Adrenal gland (tissue), 12 donors: ENCODE results near the gene OR51B4. TPM values are rescaled to one million over a fixed set of nuclear protein-coding genes. Genes with fewer than 3 reads are reported as not detected.
"Not testable (repeated sequence)": the region's sequence is repeated elsewhere in the genome, so short reads cannot be mapped to it uniquely, and the experiment has no call there.

Experiments
- DNase-seq, 7 donors: peaks; one replicate each; pipeline ENCODE4 v3.0.0-alpha.2; 2019 to 2020
- H3K27ac ChIP-seq, 5 donors: fragments of 200-600 bp; sonication (generic) in 4 of 5; 1 replicate in 3 of 5; 2 replicates in 2 of 5; pipeline versions ENCODE4 v1.5.1 to v1.8.0; 2016 to 2020; ENCODE audit warnings: mild to moderate bottlenecking in 1 of 5
- H3K27me3 ChIP-seq: fragments of 200-600 bp; 2 replicates; pipeline ENCODE4 v1.8.0; 2021
- H3K36me3 ChIP-seq, 2 donors: fragments of 200-600 bp; replicated peaks in 1 of 2; 1 replicate in 1 of 2; 2 replicates in 1 of 2; pipeline versions ENCODE4 v1.5.1 to v1.8.0; 2018 to 2022
- H3K4me1 ChIP-seq, 2 donors: fragments of 200-600 bp; replicated peaks in 1 of 2; 1 replicate in 1 of 2; 2 replicates in 1 of 2; pipeline versions ENCODE4 v1.5.1 to v1.8.0; 2018 to 2021
- H3K4me3 ChIP-seq, 4 donors: fragments of 200-600 bp; sonication (generic) in 3 of 4; one replicate each; pipeline ENCODE4 v1.5.1; 2016 to 2018
- H3K9me3 ChIP-seq, 3 donors: fragments of 200-600 bp; sonication (generic) in 1 of 3; replicated peaks in 1 of 3; 1 replicate in 2 of 3; 2 replicates in 1 of 3; pipeline versions ENCODE4 v1.5.1 to v1.8.0; 2016 to 2021
- POLR2A ChIP-seq, 2 donors: fragments of 450-650 bp; IDR thresholded peaks; one replicate each; pipeline ENCODE4 v1.6.1; 2017; ENCODE audit warnings: antibody characterized with exemption in 2 of 2, mild to moderate bottlenecking in 2 of 2, moderate library complexity in 1 of 2
- WGBS, 4 donors: extraction: QIAGEN DNeasy Blood & Tissue Kit in 2 of 4; methylation state at CpG; one replicate each; pipeline versions ENCODE4 v1.1.5 to v1.1.7; 2013 to 2017; 5-methylcytosine and 5-hydroxymethylcytosine counted together
- intact Hi-C, 2 donors: fragments of 100-400 bp; cut with DNase I; formaldehyde crosslinking; loops; one replicate each; pipeline versions ENCODE4 v1.14.1 to v1.15.0; 2022 to 2023
- polyA plus RNA-seq, 3 donors: library from polyadenylated mRNA; stranded (reverse); fragments of 200-250 nt in 2 of 3; fragments of 350-450 nt in 1 of 3; fragmentation: Illumina TruSeq in 1 of 3; extraction: RNeasy Lipid Tissue Mini Kit (QIAGEN cat#74804) in 1 of 3; gene quantifications; one replicate each; pipeline ENCODE4 v1.2.3, GENCODE V29; 2013 to 2014
- total RNA-seq, 9 donors: library from RNA; depleted of rRNA in 4 of 9; stranded (reverse); fragments of >200 nt in 4 of 9; fragments of 120-200 nt in 1 of 9; fragmentation: NEBNext Ultra II Directional in 1 of 9; extraction: Animal tissue kit (Norgen Biotek cat#: 25700) in 1 of 9; gene quantifications; one replicate each; pipeline versions ENCODE4 v1.1.0 to v1.2.4, GENCODE V29; 2013 to 2023
- TF ChIP-seq, protein P1 (sequence below), 6 experiments: fragments of 450-650 bp in 4 of 6; fragments of 200-600 bp in 2 of 6; sonication (generic) in 1 of 6; IDR thresholded peaks; 1 replicate in 5 of 6; 2 replicates in 1 of 6; pipeline versions ENCODE4 v1.5.1 to v1.8.0; 2016 to 2021; ENCODE audit warnings: antibody characterized with exemption in 6 of 6, mild to moderate bottlenecking in 2 of 6, moderate library complexity in 1 of 6
- donor health status: healthy with polysubstance abuse.
- donor health status: Bipolar disorder and iron deficiency.
- donor health status: DM: yes; HTN: yes; CAD: no.
- donor health status: DM: no; HTN: no; CAD: no.
- donor health status: DM: no; HTN: no; CAD: no.
- donor health status: DM: yes; HTN: yes; CAD: no.

The OR51B4 gene
- total and polyA plus RNA-seq, 12 donors, result 0.28 to 0.78 (median 0.34) TPM; not detected in 9

DNA sequence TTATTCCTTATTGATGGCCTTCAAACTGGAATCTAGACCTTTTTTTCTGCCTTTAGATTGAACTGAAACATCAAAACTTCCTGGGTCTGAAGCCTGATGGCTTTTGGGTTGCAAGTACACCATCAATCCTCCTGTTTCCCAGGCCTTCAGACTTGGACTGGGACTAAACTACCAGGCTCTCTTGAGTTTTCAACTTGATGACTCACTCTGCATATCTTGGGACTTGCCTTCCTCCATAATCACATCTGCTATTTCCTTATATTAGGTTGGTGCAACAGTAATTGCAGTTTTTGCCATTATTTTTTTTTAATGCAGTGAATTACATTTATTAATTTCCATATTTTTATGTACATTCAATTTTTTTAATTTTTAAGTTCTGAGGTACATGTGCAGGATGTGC, 34.6 kb upstream of the OR51B4 start:
- no peak for DNase-seq
- Histone ChIP-seq H3K36me3 (no peaks in the 10 kb centered on the region), H3K27ac (no peak overlapping the region), H3K9me3 (no peaks in the 10 kb centered on the region), H3K4me1 (no peaks in the 10 kb centered on the region), H3K27me3 (no peaks in the 10 kb centered on the region), H3K4me3 (no peak overlapping the region)
- intact Hi-C loops, result no loop called here
- TF ChIP-seq, protein P1, sequence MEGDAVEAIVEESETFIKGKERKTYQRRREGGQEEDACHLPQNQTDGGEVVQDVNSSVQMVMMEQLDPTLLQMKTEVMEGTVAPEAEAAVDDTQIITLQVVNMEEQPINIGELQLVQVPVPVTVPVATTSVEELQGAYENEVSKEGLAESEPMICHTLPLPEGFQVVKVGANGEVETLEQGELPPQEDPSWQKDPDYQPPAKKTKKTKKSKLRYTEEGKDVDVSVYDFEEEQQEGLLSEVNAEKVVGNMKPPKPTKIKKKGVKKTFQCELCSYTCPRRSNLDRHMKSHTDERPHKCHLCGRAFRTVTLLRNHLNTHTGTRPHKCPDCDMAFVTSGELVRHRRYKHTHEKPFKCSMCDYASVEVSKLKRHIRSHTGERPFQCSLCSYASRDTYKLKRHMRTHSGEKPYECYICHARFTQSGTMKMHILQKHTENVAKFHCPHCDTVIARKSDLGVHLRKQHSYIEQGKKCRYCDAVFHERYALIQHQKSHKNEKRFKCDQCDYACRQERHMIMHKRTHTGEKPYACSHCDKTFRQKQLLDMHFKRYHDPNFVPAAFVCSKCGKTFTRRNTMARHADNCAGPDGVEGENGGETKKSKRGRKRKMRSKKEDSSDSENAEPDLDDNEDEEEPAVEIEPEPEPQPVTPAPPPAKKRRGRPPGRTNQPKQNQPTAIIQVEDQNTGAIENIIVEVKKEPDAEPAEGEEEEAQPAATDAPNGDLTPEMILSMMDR (IDR thresholded peaks at IDR 0.05), result no peak
- TF ChIP-seq POLR2A (IDR thresholded peaks at IDR 0.05), result no peak

DNA sequence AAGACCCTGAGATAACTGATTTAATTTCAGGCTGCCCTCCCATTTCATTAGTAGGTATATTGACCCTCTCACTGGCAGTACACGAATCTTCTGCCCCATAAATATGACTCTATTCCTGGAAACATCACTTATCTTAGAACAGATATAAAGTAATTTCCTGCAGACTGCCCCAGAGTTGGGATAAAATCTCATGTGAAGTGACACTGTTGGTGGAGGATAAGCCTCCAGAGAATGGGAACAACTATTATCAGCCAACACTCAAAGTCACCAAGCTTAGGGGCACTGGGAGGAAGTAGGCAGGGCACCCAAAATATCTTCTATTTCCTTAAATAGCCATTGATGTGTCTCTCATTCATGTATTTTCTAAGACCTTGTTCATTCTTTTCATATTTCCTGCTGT, 33.4 kb upstream of the OR51B4 start:
- no peaks in the 10 kb centered on the region for H3K27me3 ChIP-seq
- DNase-seq, result no peak

DNA sequence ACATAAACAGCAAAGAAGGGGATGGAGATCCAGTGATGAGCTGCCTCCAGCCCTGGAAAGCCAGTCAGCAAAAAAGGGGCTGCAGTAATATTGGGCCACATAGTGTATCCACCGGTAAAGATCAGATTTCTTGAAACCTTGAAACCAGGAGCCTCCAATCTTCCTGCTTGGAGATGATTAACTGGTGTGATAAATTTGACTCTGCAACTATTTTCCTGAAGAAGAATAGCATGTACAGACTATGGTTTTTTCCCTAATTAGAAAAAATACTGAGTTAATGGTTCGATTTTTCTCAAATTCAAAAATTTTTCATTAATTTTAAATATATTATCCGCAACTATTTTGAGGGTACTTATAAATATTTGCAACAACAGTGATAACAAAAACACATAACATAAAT, 22.5 kb upstream of the OR51B4 start, which contains the start of gene OR51B2:
Gene OR51B2 (minus strand): TSS at position 101 of the 400 bp plus-strand sequence. CDS start 0 bp downstream, at position 101.
- no peak within 1 kb of the TSS for H3K4me3 ChIP-seq
- intact Hi-C loops, result no loop called here
- no peaks in the 10 kb centered on the region for H3K9me3 ChIP-seq
- TF ChIP-seq POLR2A (IDR thresholded peaks at IDR 0.05), result no peak
- TF ChIP-seq, protein P1 (IDR thresholded peaks at IDR 0.05), result no peak
- 57 to 74% (median 70%) methylated on average over 3 of the region's 3 CpGs for WGBS, 4 donors
- no peaks in the 10 kb centered on the region for H3K4me1 ChIP-seq
- H3K27me3 ChIP-seq, result no peaks in the 10 kb centered on the region
- H3K27ac ChIP-seq, result no peak within 1 kb of the TSS
- no peak for DNase-seq
- no peaks in the 10 kb centered on the region for H3K36me3 ChIP-seq

More for the DNA sequence above, 33.4 kb upstream of the OR51B4 start:
- H3K9me3 ChIP-seq, result no peaks in the 10 kb centered on the region
- H3K27ac ChIP-seq, result no peak overlapping the region
- H3K4me1 ChIP-seq, result no peaks in the 10 kb centered on the region
- H3K4me3 ChIP-seq, result no peak overlapping the region
- TF ChIP-seq, protein P1 (IDR thresholded peaks at IDR 0.05), result no peak
- TF ChIP-seq POLR2A (IDR thresholded peaks at IDR 0.05), result no peak
- no peaks in the 10 kb centered on the region for H3K36me3 ChIP-seq
- intact Hi-C loops, result no loop called here
- 8 to 39% (median 35%) methylated on average over 1 of the region's 1 CpG for WGBS, 4 donors

GRCh38 chr11:5317292-5317691, 15.5 kb upstream of the OR51B4 start:
- Histone ChIP-seq H3K27me3 (no peaks in the 10 kb centered on the region), H3K27ac (no peak overlapping the region), H3K4me1 (no peaks in the 10 kb centered on the region), H3K4me3 (no peak overlapping the region), H3K9me3 (no peaks in the 10 kb centered on the region), H3K36me3 (no peaks in the 10 kb centered on the region)
- 64 to 80% (median 66%) methylated on average over 5 of the region's 5 CpGs for WGBS, 4 donors
- TF ChIP-seq, protein P1 (IDR thresholded peaks at IDR 0.05), result no peak
- intact Hi-C loops, result no loop called here
- DNase-seq, result no peak

DNA sequence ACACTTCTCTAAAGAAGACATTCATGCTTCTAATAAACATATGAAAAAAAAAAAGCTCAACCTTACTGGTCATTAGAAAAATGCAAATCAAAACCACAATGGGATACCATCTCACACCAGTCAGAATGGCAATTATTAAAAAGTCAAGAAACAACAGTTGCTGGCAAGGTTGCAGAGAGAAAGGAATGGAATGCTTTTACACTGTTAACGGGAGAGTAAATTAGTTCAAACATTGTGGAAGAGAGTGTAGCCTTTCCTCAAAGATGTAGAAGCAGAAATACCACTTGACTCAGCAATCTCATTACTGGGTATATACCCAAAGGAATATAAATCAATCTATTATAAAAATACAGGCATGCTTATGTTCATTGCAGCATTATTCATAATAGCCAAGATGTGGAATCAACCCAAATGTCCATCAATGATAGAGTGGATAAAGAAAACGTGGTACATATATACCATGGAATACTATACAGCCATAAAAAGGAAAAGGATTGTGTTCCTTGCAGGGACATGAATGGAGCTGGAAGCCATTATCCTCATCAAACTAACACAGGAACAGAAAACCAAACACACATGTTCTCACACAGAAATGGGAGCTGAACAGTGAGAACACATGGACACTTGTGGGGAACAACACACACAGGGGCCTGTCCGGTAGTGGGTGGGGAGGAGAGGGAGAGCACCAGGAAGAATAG, 11.7 kb upstream of the OR51B4 start:
- intact Hi-C loops, H3K27me3 ChIP-seq, H3K4me1 ChIP-seq, H3K4me3 ChIP-seq, H3K27ac ChIP-seq, H3K9me3 ChIP-seq, DNase-seq, H3K36me3 ChIP-seq: not testable (repeated sequence)
- 71 to 80% (median 77%) methylated on average over 3 of the region's 3 CpGs for WGBS, 4 donors
